ENCODE measurements around the gene KLHL1. TPM values are rescaled to one million over a fixed set of nuclear protein-coding genes. Genes with fewer than 3 reads are reported as not detected.

Gene KLHL1
- total RNA-seq, 1 experiment from 2014 or later, result not detected

- no peaks in the 10 kb centered on the region for H3K9me2 ChIP-seq (ENCODE audit: insufficient read depth)
- no peak overlapping the region for H3K9ac ChIP-seq (ENCODE audit: low read length)
- H3K4me2 ChIP-seq (ENCODE audit: low read length), result no peak overlapping the region
Measured at GRCh38 chr13:69956839-69957238, 151.4 kb downstream of the KLHL1 start.

GRCh38 chr13:69956349-69956748 is 151.9 kb downstream of the KLHL1 start:
- Histone ChIP-seq H3K79me2 (ENCODE audit: insufficient read depth, low read length) (no peaks in the 10 kb centered on the region), H3K9ac (ENCODE audit: low read length) (no peak overlapping the region), H3K9me2 (ENCODE audit: insufficient read depth) (no peaks in the 10 kb centered on the region), H3K4me2 (ENCODE audit: low read length) (no peak overlapping the region), H3K27me3 (ENCODE audit: insufficient read depth, low read length) (no peaks in the 10 kb centered on the region), H3K4me1 (ENCODE audit: control insufficient read depth in 1 of 2, insufficient read depth in 2 of 2, low read length in 2 of 2) (no peaks in the 10 kb centered on the region), H3K9me3 (ENCODE audit: control insufficient read depth in 1 of 2, insufficient read depth in 1 of 2, low read depth in 1 of 2, low read length in 2 of 2) (no peaks in the 10 kb centered on the region; a peak in 1 of 4 replicates), H3K4me3 (replicated peaks in 1 of 2; ENCODE audit: low read depth in 1 of 2, low read length in 2 of 2) (no peak overlapping the region), H4K20me1 (ENCODE audit: insufficient read depth) (no peaks in the 10 kb centered on the region), H2AFZ (ENCODE audit: low read depth, low read length, poor library complexity, severe bottlenecking) (no peak overlapping the region), H3K27ac (ENCODE audit: low read depth, low read length) (no peak overlapping the region), H3K36me3 (ENCODE audit: control insufficient read depth in 1 of 2, insufficient read depth in 2 of 2, low read length in 2 of 2) (no peaks in the 10 kb centered on the region)
- no TSS peak for BruUV-seq (replicated peaks)
- ChIA-PET CTCF (no interaction called here), POLR2A (no interaction called here), RAD21 (ENCODE audit: low non-redundant PET in 1 of 2, low total read pairs in 2 of 2, uncharacterized antibody in 2 of 2, unreplicated experiment in 2 of 2) (no interaction called here)
- intact Hi-C loops (cut with micrococcal nuclease), result no loop called here
- no peak for ATAC-seq
- TF ChIP-seq RAD21 (IDR thresholded peaks at IDR 0.05; ENCODE audit: low read depth), result no peak
- no peak for TF ChIP-seq ZFX (IDR thresholded peaks at IDR 0.05)
- TF ChIP-seq FOSL1 (IDR thresholded peaks at IDR 0.05; ENCODE audit: low read depth), result no peak
- no peak for TF ChIP-seq EZH2 (IDR thresholded peaks at IDR 0.05)
- no peak for TF ChIP-seq EZH2phosphoT487 (IDR thresholded peaks at IDR 0.05; ENCODE audit: borderline replicate concordance)
- TF ChIP-seq SIN3A (IDR thresholded peaks at IDR 0.05; ENCODE audit: low read depth), result no peak
- TF ChIP-seq ZBTB33 (IDR thresholded peaks at IDR 0.05; ENCODE audit: extremely low read depth, insufficient replicate concordance, low read length), result no peak
- TF ChIP-seq POLR2A (IDR thresholded peaks at IDR 0.05; ENCODE audit: borderline replicate concordance, extremely low read depth, insufficient read depth, insufficient read length), result no peak
- TF ChIP-seq TCF7L2 (IDR thresholded peaks at IDR 0.05; ENCODE audit: borderline replicate concordance, extremely low read depth, insufficient read depth, insufficient read length), result no peak
- no peak for TF ChIP-seq YY1 (IDR thresholded peaks at IDR 0.05; ENCODE audit: extremely low read depth, insufficient replicate concordance, low read depth, low read length)
- TF ChIP-seq REST (IDR thresholded peaks at IDR 0.05; ENCODE audit: low read depth), result no peak
- no peak for TF ChIP-seq CBX3 (IDR thresholded peaks at IDR 0.05; ENCODE audit: low read depth)
- no peak for TF ChIP-seq ZNF274 (IDR thresholded peaks at IDR 0.05; ENCODE audit: low read depth, low read length)
- TF ChIP-seq ELF1 (IDR thresholded peaks at IDR 0.05; ENCODE audit: borderline replicate concordance, low read depth), result no peak
- TF ChIP-seq CEBPB (IDR thresholded peaks at IDR 0.05; ENCODE audit: low read depth), result no peak
- no peak for DNase-seq (ENCODE audit: low read depth, low spot score)

More at GRCh38 chr13:69956839-69957238, 151.4 kb downstream of the KLHL1 start:
- ChIA-PET CTCF (no interaction called here), POLR2A (no interaction called here), RAD21 (ENCODE audit: low non-redundant PET in 1 of 2, low total read pairs in 2 of 2, uncharacterized antibody in 2 of 2, unreplicated experiment in 2 of 2) (no interaction called here)
- TF ChIP-seq YY1 (IDR thresholded peaks at IDR 0.05; ENCODE audit: extremely low read depth, insufficient replicate concordance, low read depth, low read length), result no peak
- TF ChIP-seq FOSL1 (IDR thresholded peaks at IDR 0.05; ENCODE audit: low read depth), result no peak
- no peak for TF ChIP-seq SIN3A (IDR thresholded peaks at IDR 0.05; ENCODE audit: low read depth)
- H3K27ac ChIP-seq (ENCODE audit: low read depth, low read length), result no peak overlapping the region
- intact Hi-C loops (cut with micrococcal nuclease), result no loop called here
- no peaks in the 10 kb centered on the region for H3K4me1 ChIP-seq (ENCODE audit: control insufficient read depth in 1 of 2, insufficient read depth in 2 of 2, low read length in 2 of 2)
- no peaks in the 10 kb centered on the region for H3K79me2 ChIP-seq (ENCODE audit: insufficient read depth, low read length)
- no peaks in the 10 kb centered on the region for H4K20me1 ChIP-seq (ENCODE audit: insufficient read depth)
- H3K4me3 ChIP-seq (replicated peaks in 1 of 2; ENCODE audit: low read depth in 1 of 2, low read length in 2 of 2), result no peak overlapping the region
- no peak for DNase-seq (ENCODE audit: low read depth, low spot score)
- H3K36me3 ChIP-seq (ENCODE audit: control insufficient read depth in 1 of 2, insufficient read depth in 2 of 2, low read length in 2 of 2), result no peaks in the 10 kb centered on the region
- no peak overlapping the region for H2AFZ ChIP-seq (ENCODE audit: low read depth, low read length, poor library complexity, severe bottlenecking)
- no peaks in the 10 kb centered on the region; a peak in 1 of 4 replicates for H3K9me3 ChIP-seq (ENCODE audit: control insufficient read depth in 1 of 2, insufficient read depth in 1 of 2, low read depth in 1 of 2, low read length in 2 of 2)
- no peaks in the 10 kb centered on the region for H3K27me3 ChIP-seq (ENCODE audit: insufficient read depth, low read length)
- no TSS peak for BruUV-seq (replicated peaks)
- ATAC-seq, result no peak

Measured in HCT116 (cell line).